GM23338 (cell line): Measurements from ENCODE around the gene NAA30. TPM values are rescaled to one million over a fixed set of nuclear protein-coding genes. Genes with fewer than 3 reads are reported as not detected.

Experiments
- ATAC-seq: fragments of 200-7000 bp; cut with Tn5 transposase; 3 replicates; pipeline ENCODE4 v1.9.1; 2020
- DNase-seq: peaks from one replicate; pipeline ENCODE4 v3.0.0-alpha.2; 2015; ENCODE audit warnings: low spot score
- H2AFZ ChIP-seq: fragments of 200-600 bp; sonication (generic); 2 replicates; pipeline ENCODE4 v1.8.0; 2016; ENCODE audit warnings: antibody characterized with exemption, mild to moderate bottlenecking, moderate library complexity
- H3F3A ChIP-seq: fragments of 200-600 bp; sonication (generic); replicated peaks from 2 replicates; pipeline ENCODE4 v1.8.0; 2017; ENCODE audit warnings: antibody characterized with exemption, mixed run types, low read depth
- H3K27ac ChIP-seq: fragments of 200-600 bp; sonication (generic); 2 replicates; pipeline ENCODE4 v1.6.1; 2016; ENCODE audit warnings: low read depth
- H3K27me3 ChIP-seq: fragments of 200-600 bp; sonication (generic); 2 replicates; pipeline ENCODE4 v1.8.0; 2016; ENCODE audit warnings: mild to moderate bottlenecking, mixed run types, moderate library complexity; ENCODE audit not compliant: insufficient read depth
- H3K36me3 ChIP-seq: fragments of 200-600 bp; sonication (generic); 2 replicates; pipeline ENCODE4 v1.8.0; 2016; ENCODE audit warnings: mild to moderate bottlenecking; ENCODE audit not compliant: insufficient read depth
- H3K4me1 ChIP-seq: fragments of 200-600 bp; sonication (generic); 2 replicates; pipeline ENCODE4 v1.8.0; 2016; ENCODE audit warnings: mild to moderate bottlenecking, moderate library complexity; ENCODE audit not compliant: insufficient read depth
- H3K4me2 ChIP-seq: fragments of 200-600 bp; sonication (generic); 2 replicates; pipeline ENCODE4 v1.7.1; 2017; ENCODE audit warnings: mixed run types
- H3K4me3 ChIP-seq: fragments of 200-600 bp; sonication (generic); 2 replicates; pipeline ENCODE4 v1.6.1; 2016; ENCODE audit warnings: mixed run types
- H3K79me2 ChIP-seq: fragments of 200-600 bp; sonication (generic); replicated peaks from 2 replicates; pipeline ENCODE4 v1.8.0; 2017; ENCODE audit warnings: mild to moderate bottlenecking; ENCODE audit not compliant: insufficient read depth
- H3K9me2 ChIP-seq: fragments of 200-600 bp; sonication (generic); 2 replicates; pipeline ENCODE4 v1.8.0; 2017; ENCODE audit not compliant: insufficient read depth
- H4K20me1 ChIP-seq: fragments of 200-600 bp; sonication (generic); replicated peaks from 2 replicates; pipeline ENCODE4 v1.8.0; 2017; ENCODE audit warnings: mild to moderate bottlenecking; ENCODE audit not compliant: insufficient read depth
- H3K27ac Mint-ChIP-seq: 2 replicates; pipeline ENCODE4 v1.8.0; 2020; ENCODE audit warnings: inconsistent platforms, mild to moderate bottlenecking, moderate library complexity, mixed read lengths
- H3K27me3 Mint-ChIP-seq: 3 replicates; pipeline ENCODE4 v1.8.0; 2022; ENCODE audit warnings: low read depth, mild to moderate bottlenecking, moderate library complexity, mixed read lengths, inconsistent platforms; ENCODE audit not compliant: insufficient read depth, poor library complexity
- H3K36me3 Mint-ChIP-seq: 3 replicates; pipeline ENCODE4 v1.8.0; 2021; ENCODE audit warnings: low read depth, mild to moderate bottlenecking, inconsistent platforms, moderate library complexity, mixed read lengths
- H3K4me1 Mint-ChIP-seq: 3 replicates; pipeline ENCODE4 v1.8.0; 2020; ENCODE audit warnings: mild to moderate bottlenecking, inconsistent platforms, mixed read lengths
- H3K4me3 Mint-ChIP-seq: 3 replicates; pipeline ENCODE4 v1.8.0; 2021; ENCODE audit warnings: moderate library complexity, mild to moderate bottlenecking, inconsistent platforms, mixed read lengths
- H3K9me3 Mint-ChIP-seq: 3 replicates; pipeline ENCODE4 v1.8.0; 2020; ENCODE audit warnings: moderate library complexity, mild to moderate bottlenecking, inconsistent platforms, mixed read lengths
- CREB1 ChIP-seq: fragments of 250-450 bp; sonication (Bioruptor Pico); IDR thresholded peaks from 2 replicates; pipeline ENCODE4 v1.5.0; 2020; ENCODE audit warnings: low read depth, mild to moderate bottlenecking, moderate library complexity
- CTCF ChIP-seq, 2 experiments: fragments of 200-600 bp in 1 of 2; sonication (generic) in 1 of 2; conservative IDR thresholded peaks; 2 replicates each; pipeline versions ENCODE4 v1.5.1 to v1.6.1; 2016 to 2017; ENCODE audit warnings: antibody characterized with exemption in 2 of 2, low read depth in 2 of 2, mild to moderate bottlenecking in 2 of 2, moderate library complexity in 1 of 2
- ETS1 ChIP-seq: IDR thresholded peaks from 2 replicates; pipeline ENCODE4 v1.6.1; 2016; ENCODE audit warnings: antibody characterized with exemption
- EZH2 ChIP-seq: fragments of 200-600 bp; sonication (generic); IDR thresholded peaks from one replicate; pipeline ENCODE4 v1.8.0; 2017; ENCODE audit warnings: antibody characterized with exemption, mild to moderate bottlenecking, low read depth; ENCODE audit not compliant: unreplicated experiment
- EZH2phosphoT487 ChIP-seq: fragments of 200-600 bp; sonication (generic); IDR thresholded peaks from one replicate; pipeline ENCODE4 v1.8.1; 2018; ENCODE audit warnings: antibody characterized with exemption; ENCODE audit not compliant: unreplicated experiment
- JUNB ChIP-seq: IDR thresholded peaks from one replicate; pipeline ENCODE4 v1.6.1; 2016; ENCODE audit warnings: antibody characterized with exemption; ENCODE audit not compliant: unreplicated experiment
- NANOG ChIP-seq: IDR thresholded peaks from 2 replicates; pipeline ENCODE4 v1.6.1; 2016; ENCODE audit warnings: antibody characterized with exemption, borderline replicate concordance
- POLR2AphosphoS5 ChIP-seq: IDR thresholded peaks from 2 replicates; pipeline ENCODE4 v1.6.1; 2016; ENCODE audit warnings: antibody characterized with exemption, low read depth
- REST ChIP-seq: IDR thresholded peaks from one replicate; pipeline ENCODE4 v1.6.1; 2018; ENCODE audit warnings: antibody characterized with exemption; ENCODE audit not compliant: unreplicated experiment
- STAT1 ChIP-seq: IDR thresholded peaks from one replicate; pipeline ENCODE4 v1.6.1; 2016; ENCODE audit warnings: antibody characterized with exemption; ENCODE audit not compliant: unreplicated experiment
- ZNF114 ChIP-seq: fragments of 250-450 bp; sonication (Bioruptor Pico); IDR thresholded peaks from 2 replicates; pipeline ENCODE4 v1.5.0; 2020; ENCODE audit warnings: mild to moderate bottlenecking, moderate library complexity
- ZNF331 ChIP-seq: fragments of 250-450 bp; sonication (Bioruptor Pico); IDR thresholded peaks from 2 replicates; pipeline ENCODE4 v1.5.0; 2020; ENCODE audit warnings: low read depth, mild to moderate bottlenecking, moderate library complexity
- ZNF462 ChIP-seq: fragments of 250-450 bp; sonication (Bioruptor Pico); IDR thresholded peaks from 2 replicates; pipeline ENCODE4 v1.5.0; 2020; ENCODE audit warnings: mild to moderate bottlenecking, moderate library complexity
- polyA plus RNA-seq: library from polyadenylated mRNA; unstranded; fragments of >200 nt; fragmentation: Nextera tagmentation; extraction: Ambion mirVana; gene quantifications from 2 replicates; pipeline ENCODE4 v1.2.1, GENCODE V29; 2016
- total RNA-seq: library from RNA; depleted of rRNA; stranded (reverse); fragments of >200 nt; shearing (Covaris generic); gene quantifications from 2 replicates; pipeline ENCODE4 v1.2.3, GENCODE V29; 2014

NAA30 gene
- total and polyA plus RNA-seq, 2 experiments from 2014 or later: 7.5 to 27.1 TPM

GRCh38 chr14:57355081-57355800 lies 35.1 kb upstream of the NAA30 start:
- no peaks in the 10 kb centered on the region for H3K36me3 Mint-ChIP-seq
- H3K27ac Mint-ChIP-seq: no peak overlapping the region
- ATAC-seq (no peak), DNase-seq (no peak)
- no peak overlapping the region for H3K4me3 ChIP-seq
- H3K4me2 ChIP-seq: no peak overlapping the region
- no peaks in the 10 kb centered on the region for H3K4me1 ChIP-seq
- H3K36me3 ChIP-seq: no peaks in the 10 kb centered on the region
- H3K4me1 Mint-ChIP-seq: no peaks in the 10 kb centered on the region; the same call in 2 of the 3 replicates
- H3K27me3 ChIP-seq: no peaks in the 10 kb centered on the region
- no peaks in the 10 kb centered on the region for H4K20me1 ChIP-seq
- TF ChIP-seq NANOG (no peak), ETS1 (no peak), REST (no peak), JUNB (no peak), ZNF114 (CRISPR knock-in tag) (no peak), ZNF462 (no peak), EZH2phosphoT487 (no peak), STAT1 (no peak), EZH2 (no peak), POLR2AphosphoS5 (no peak), CTCF (conservative IDR thresholded peaks at IDR 0.05; ENCODE audit: low read depth in 2 of 2) (no peak), ZNF331 (CRISPR knock-in tag) (no peak), CREB1 (CRISPR knock-in tag) (no peak)
- H3K27me3 Mint-ChIP-seq: no peaks in the 10 kb centered on the region
- no peak overlapping the region for H2AFZ ChIP-seq
- H3K9me2 ChIP-seq: no peaks in the 10 kb centered on the region
- H3K9me3 Mint-ChIP-seq: no peaks in the 10 kb centered on the region
- no peak overlapping the region for H3K27ac ChIP-seq
- no peaks in the 10 kb centered on the region for H3F3A ChIP-seq
- H3K79me2 ChIP-seq: no peaks in the 10 kb centered on the region
- no peak overlapping the region for H3K4me3 Mint-ChIP-seq
